ENCODE results near the gene QPCTL.
"Not testable (repeated sequence)": the region's sequence is repeated elsewhere in the genome, so short reads cannot be mapped to it uniquely, and the experiment has no call there.

The QPCTL gene

GRCh38 chr19:45739498-45740439, 47.3 kb downstream of the QPCTL start:
- peak in 1 of 2 donors; percentile 13 for DNase-seq (ENCODE audit: low read depth in 2 of 2)
- H3K4me3 ChIP-seq (replicated peaks in 1 of 2; ENCODE audit: low read depth in 2 of 2, low read length in 2 of 2), result no peak overlapping the region

GRCh38 chr19:45742969-45743368, 50.5 kb downstream of the QPCTL start:
- TF ChIP-seq CTCF (IDR thresholded peaks at IDR 0.05; ENCODE audit: low read depth, low read length), result no peak
- DNase-seq (ENCODE audit: low read depth in 2 of 2), result no peak
- H3K4me3 ChIP-seq (replicated peaks in 1 of 2; ENCODE audit: low read depth in 2 of 2, low read length in 2 of 2), result no peak overlapping the region

More at GRCh38 chr19:45739498-45740439, 47.3 kb downstream of the QPCTL start:
- TF ChIP-seq CTCF (IDR thresholded peaks at IDR 0.05; ENCODE audit: low read depth, low read length), result no peak

- TF ChIP-seq CTCF (IDR thresholded peaks at IDR 0.05; ENCODE audit: low read depth, low read length), result no peak
- no peak overlapping the region for H3K4me3 ChIP-seq (replicated peaks in 1 of 2; ENCODE audit: low read depth in 2 of 2, low read length in 2 of 2)
- DNase-seq (ENCODE audit: low read depth in 2 of 2), result no peak
Measured at GRCh38 chr19:45745606-45746005, 53.1 kb downstream of the QPCTL start.

GRCh38 chr19:45746866-45747265, 54.4 kb downstream of the QPCTL start:
- no peak overlapping the region for H3K4me3 ChIP-seq (replicated peaks in 1 of 2; ENCODE audit: low read depth in 2 of 2, low read length in 2 of 2)
- no peak for DNase-seq (ENCODE audit: low read depth in 2 of 2)
- TF ChIP-seq CTCF (IDR thresholded peaks at IDR 0.05; ENCODE audit: low read depth, low read length), result no peak

- H3K4me3 ChIP-seq (replicated peaks in 1 of 2; ENCODE audit: low read depth in 2 of 2, low read length in 2 of 2), result no peak overlapping the region
- TF ChIP-seq CTCF (IDR thresholded peaks at IDR 0.05; ENCODE audit: low read depth, low read length), result no peak
- DNase-seq (ENCODE audit: low read depth in 2 of 2), result no peak
Measured at GRCh38 chr19:45747513-45747912, 55.0 kb downstream of the QPCTL start.

GRCh38 chr19:45751483-45751882, 59.0 kb downstream of the QPCTL start:
- DNase-seq (ENCODE audit: low read depth in 2 of 2); H3K4me3 ChIP-seq (replicated peaks in 1 of 2; ENCODE audit: low read depth in 2 of 2, low read length in 2 of 2): not testable (repeated sequence)

- H3K4me3 ChIP-seq (replicated peaks in 1 of 2; ENCODE audit: low read depth in 2 of 2, low read length in 2 of 2), result no peak overlapping the region
- peak in 1 of 2 donors; percentile 76 for DNase-seq (ENCODE audit: low read depth in 2 of 2)
- TF ChIP-seq CTCF (IDR thresholded peaks at IDR 0.05; ENCODE audit: low read depth, low read length), result no peak
Measured at GRCh38 chr19:45752639-45753038, 60.2 kb downstream of the QPCTL start.
